Occipital lobe (tissue), 3 donors: ENCODE data around the gene KATNAL2. TPM values are rescaled to one million over a fixed set of nuclear protein-coding genes. Genes with fewer than 3 reads are reported as not detected.
A peak's percentile ranks its signal among the peaks of the same experiment; 100 is the strongest.

Experiments
- DNase-seq: peaks from one replicate; lab custom pipeline; 2025; lab: John Stamatoyannopoulos, UW
- small RNA-seq: library from RNA; depleted of rRNA; stranded (forward); fragments of <200 nt; gene quantifications from one replicate; pipeline ENCODE3, GENCODE V24; 2014
- total RNA-seq: library from RNA; depleted of rRNA; stranded (reverse); fragments of >200 nt; gene quantifications from one replicate; pipeline ENCODE4 v1.2.3, GENCODE V29; 2014

Gene KATNAL2
- total RNA-seq, 1 donor from 2014 or later: 2.0 TPM

DNA sequence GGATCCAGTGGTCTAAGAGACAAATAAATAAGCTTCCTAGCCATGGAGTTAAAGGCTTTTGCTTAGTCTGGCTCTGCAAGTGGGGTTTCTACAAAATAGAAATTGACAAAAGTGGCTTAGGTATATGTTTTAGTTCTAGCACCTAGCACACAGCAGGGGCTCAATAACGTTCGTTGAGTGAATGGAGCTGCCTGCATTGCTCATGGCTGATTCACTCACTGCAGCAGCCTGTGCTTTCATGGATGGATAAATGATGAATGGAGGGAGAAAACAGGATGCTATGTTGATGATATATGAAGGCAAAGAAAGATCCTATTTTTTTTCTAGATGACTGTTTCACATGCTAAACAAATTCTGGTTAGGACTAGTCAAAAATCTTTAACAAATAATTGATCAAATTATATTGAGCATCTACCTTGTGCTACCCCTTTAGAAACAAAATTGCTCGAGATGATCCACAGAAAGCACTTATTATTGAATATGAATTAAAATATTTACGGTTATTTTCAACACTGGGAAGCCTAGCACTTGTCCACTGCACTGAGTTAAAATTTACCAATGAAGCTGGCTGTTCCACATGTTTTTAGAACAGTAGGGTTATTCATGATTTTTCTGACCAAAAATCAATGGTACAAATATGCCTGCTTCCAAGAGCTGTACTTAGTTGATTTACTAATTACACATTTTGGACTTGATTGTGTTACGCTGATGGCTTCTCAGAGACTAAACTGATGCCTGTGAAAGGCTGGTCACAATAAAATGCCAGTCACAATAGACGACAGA, 193.3 kb downstream of the KATNAL2 start:
- DNase-seq: no peak

DNA sequence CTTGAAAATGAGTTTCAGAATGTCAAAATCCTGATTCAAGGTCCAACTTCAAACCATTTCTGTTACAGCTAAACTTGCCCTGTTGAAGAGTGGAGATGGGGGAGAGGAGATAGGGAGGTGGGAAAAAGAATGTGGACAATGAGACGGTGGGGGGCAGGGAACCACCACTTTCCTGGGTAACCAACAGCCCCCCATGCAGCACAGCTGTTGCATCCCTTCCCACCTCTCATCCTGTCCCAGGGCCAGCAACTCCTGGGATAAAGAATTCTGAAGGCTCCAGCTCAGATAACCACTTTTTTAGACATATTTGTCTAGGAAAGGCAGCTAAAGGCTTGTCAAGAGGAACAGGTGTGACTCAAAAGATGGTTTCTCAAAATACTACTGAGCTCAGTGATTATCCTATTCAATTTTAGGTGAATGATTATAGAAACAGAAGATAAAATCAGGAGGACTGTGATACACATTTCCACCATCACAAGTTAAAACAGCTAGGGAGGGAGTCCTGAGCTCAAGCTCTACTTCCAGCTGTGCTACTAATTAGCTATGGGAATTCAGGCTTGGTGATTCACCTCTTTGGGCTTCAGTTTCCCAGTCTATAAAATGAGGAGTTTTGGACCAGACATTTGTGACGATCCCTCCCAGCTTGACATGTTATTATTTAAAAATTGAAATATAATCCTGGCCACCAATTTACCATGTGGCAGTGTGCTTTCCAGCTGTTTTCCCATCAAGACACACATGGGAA, 196.6 kb downstream of the KATNAL2 start:
- DNase-seq: no peak

DNA sequence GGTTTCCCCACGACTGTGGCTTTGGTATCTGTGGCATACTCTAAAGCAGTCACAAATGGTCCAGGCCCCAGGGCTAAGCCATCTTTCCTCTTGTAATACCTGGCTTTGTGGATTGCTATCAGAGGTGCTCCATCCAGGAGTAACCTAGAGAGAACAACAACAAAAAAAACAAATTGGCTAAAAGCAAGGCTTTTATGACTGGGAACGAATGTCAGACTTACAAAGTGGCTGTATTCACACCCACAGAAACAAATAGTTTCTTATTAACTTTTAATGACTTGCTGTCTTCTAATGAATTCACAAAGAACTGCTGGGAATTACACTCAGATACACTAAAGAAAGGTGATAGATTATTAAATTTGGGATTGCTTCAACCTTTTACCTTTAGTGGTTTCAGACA, 197.8 kb downstream of the KATNAL2 start:
- DNase-seq: no peak

DNA sequence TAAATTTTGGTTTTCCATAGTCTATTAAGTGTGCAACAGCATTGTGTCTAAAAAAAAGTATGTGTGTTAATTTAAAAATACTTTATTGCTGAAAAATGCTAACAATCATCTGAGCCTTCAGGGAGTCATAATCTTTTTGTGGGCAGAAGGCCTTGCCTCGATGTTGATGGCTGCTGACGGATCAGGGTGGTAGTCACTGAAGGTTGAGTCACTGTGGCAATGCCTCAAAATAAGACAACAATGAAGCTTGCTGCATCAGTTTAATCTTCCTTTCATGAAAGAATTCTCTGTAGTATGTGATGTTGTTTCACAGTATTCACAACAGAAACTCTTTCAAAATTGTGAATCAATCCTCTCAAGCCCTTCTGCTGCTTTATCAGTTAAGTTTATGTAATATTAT, 201.6 kb downstream of the KATNAL2 start:
- no peak for DNase-seq

DNA sequence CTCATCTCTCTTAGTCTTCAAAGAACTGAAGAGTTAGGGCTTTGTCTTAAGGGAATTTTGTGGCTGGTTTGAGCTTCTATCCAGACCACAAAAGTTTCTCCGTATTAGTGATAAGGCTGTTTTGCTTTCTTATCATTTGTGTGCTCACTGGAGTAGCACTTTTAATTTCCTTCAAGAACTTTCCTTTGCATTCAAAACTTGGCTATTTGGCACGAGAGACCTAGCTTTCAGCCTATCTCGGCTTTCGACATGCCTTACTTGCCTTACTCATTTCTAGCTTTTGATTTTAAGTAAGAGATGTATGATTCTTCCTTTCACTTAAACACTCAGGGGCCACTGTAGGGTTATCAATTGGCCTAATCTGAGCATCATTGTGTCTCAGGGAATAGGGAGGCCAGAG, 203.0 kb downstream of the KATNAL2 start:
- no peak for DNase-seq

DNA sequence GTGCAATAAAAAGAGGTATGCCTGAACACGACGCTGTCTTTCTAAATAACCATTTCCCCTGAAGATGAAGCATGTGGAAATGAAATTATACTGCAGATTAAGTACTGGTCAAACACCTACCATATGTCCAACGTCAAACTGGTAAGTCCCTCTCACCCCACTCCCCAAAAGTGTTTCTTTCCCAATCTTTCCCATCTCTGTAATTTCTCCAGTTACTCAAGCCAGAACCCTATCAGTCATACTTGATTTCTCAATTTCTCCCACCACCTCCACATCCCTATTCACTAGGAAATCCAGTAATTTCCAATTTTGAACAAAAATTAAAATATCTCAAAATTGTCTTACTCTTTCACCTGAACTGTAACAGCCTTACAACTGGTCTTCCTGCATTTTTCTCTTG, 203.7 kb downstream of the KATNAL2 start:
- DNase-seq: no peak

DNA sequence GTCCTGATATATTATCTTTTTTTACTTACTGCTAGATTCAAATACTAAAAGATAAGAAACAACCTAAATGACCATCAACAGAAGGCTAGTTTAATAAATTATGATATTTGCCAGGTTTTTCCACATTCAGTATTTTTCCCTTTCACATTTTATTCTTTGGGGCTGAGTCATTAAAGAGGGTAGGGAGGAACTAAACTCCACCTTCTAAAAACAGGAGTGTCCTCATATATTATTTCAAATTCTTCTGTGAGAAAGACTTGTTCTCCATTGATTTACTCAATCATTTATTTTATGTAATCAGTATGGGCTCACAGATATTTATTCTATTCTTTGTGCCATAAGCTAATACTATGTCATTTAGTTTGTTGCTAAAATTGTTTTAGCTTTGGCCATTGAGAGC, 223.9 kb downstream of the KATNAL2 start:
- DNase-seq: no peak

DNA sequence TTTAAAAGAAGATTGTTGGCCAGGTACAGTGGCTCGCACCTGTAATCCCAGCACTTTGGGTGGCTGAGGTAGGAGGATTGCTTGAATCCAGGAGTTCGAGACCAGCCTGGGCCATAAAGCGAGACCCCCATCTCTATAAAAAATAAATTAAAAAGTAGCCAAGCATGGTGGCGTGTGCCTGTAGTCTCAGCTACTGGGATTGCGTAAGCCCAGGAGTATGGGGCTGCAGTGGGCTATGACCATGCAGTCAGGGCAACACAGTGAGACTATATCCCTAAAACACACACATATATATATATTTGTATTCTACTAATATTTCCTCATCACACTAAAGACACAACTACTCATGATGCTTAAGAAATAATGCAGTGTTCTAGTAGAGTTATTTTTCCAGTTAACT, 225.8 kb downstream of the KATNAL2 start:
- no peak for DNase-seq

DNA sequence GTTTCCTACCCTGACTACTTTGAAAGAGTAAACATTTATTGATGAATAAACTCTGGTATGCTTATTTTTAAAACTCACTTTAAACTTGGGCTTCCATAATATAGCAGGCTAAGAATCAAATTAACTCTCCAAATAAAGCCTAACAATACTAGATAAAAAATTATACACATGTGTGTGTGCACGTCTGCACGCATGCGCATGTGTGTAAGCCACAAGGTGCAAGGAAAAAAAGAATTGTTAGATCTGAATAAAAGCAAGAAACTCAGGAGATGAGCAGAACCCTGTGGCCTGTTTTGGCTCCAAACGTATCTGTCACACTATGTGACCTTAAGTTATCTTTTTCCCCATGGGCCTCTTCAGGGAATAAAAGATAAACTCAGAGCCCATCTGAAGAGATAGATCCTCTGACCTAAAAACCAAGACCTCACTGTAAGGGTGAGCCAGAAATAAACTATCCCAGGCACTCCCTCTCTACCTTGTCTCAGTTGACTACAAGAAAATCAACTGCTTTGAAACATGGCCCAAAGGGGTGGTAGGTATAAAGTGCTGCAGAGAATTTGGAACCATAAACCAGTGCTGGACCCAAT, 226.6 kb downstream of the KATNAL2 start:
- no peak for DNase-seq

DNA sequence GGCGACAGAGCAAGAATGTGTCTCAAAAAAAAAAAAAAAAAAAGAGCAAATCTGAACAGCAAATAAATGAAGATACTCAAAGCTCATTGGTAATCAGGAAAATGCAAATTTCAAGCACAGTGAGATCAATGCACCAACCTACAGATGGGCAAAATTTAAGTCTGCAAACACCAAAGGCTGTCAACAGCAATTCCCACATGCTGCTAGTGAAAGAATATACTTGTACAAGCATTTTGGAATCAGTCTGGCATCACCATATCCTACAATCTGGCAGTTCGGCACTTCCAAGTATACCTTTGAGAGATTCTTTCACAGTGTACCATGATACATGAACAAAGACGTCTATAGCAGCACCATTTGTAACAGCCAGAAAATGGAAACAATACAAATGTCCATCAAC, 228.8 kb downstream of the KATNAL2 start:
- DNase-seq: no peak

DNA sequence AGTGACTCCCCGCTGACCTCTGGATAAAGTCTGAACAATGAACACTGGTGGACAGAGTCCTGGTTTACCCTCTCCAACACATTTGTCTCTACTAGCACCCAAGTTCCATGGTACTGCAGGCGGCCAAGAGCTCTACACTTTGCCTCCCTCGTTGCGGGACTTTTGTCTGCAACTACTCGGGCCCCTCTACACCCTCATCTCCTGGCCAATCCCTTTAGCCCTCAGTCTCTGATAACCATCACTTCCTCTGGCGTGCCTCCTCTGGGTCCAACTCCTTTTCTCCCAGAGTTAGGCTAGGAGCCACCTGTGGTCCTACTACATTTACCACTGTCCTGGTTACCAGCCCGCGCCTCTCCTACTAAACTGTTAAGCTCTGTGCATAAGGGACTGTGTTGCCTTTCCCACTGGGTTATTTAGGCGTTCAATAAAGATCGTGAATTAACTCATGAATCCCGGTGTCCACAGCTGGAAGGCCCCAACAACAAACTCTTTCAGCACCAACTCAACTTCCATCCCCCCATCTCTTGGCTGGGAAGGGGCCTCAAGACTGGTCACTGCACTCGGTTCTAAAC, 232.1 kb downstream of the KATNAL2 start:
- no peak for DNase-seq

DNA sequence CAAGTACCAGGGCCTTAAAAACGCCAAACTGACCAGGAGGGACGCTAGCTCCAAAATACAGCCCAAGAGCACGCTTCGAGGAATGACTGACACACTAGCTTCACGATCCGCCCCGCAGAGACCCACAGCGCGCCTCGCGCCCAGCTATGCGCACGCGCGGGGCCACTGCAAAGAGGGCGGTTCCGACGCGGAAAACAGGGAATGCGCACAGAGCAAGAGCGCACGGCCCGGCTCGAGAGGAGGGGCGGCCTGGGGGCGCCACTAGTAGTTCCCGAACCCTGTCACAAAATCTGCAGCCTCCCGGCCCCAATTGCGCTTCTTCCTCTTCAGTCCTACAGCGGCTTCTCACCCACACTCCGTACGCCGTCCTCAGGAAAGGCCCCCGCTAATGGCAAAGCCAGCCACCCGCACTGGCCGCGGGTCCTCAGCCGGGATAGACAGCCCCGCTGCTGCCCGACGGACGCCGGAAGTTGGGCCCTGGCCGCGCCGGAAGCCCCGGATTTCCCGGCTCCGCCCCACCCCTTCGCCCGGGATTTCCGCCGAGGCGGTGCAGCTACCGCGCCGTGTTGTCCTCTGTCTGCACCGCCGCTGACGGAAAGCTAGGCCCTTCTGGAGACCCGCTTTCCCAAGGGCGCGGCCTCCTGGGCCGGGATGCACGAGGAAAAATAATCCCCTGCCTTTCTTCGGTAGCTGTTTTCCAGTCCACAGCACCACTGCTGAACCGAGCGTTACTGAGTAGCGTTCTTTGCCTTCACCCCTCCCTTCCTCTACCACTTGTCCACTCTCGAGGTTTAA, 232.8 kb downstream of the KATNAL2 start, which contains the start of gene HDHD2:
Gene HDHD2 (minus strand): TSS at position 472 of the 795 bp plus-strand sequence. CDS start 14,061 bp downstream, outside the sequence.
- peak; percentile 85 for DNase-seq

DNA sequence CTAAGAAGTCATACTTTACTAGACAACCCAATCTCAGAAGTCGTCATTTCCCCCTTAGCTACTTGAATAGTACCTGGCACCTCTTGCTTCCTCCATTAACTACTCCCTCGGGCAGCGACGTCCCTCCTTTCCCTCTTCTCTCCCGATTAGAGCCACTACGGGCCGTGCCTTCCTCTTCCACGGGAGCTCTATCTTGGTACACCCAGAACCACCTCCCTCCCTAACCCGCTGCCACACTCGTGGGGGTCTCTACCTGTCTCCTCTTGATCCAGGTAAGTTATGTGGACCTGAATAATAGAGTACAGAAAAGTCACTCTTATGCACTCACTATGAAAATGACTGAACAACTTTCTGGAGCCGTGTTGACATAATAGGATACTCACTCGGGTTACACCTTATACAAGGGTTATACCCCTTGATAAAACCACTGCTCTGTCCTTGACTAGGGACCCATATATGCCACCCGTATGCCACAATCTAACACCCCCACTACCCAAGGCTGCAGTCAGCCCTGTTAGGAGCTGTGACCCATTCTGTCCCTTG, 233.5 kb downstream of the KATNAL2 start:
- no peak for DNase-seq

DNA sequence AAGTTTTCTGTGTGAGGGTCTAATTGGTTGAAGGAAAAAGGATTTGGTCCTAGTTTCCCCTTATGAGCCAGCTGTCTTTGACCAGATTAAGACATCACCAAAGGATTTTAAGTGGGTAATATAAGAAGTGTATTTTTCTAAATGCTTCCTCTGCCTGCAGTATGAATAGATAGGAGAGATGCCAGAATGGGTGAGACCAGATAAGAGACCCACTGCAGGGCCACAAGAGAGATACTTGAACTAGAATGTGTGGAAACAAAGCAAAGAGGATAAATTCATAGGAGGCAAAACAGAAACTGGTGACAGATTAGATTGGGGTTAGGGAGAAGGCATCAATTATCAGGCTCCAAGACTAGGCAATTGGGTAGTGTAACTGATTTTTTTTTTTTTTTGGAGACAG, 234.0 kb downstream of the KATNAL2 start:
- DNase-seq: no peak

Small RNA genes lying within 50 kb of the gene (small RNA-seq; reads per million reads assigned to genes)
- not detected for gene AC012254.4

Other genes starting within 250 kb of the KATNAL2 start
- 10.8 TPM for gene ST8SIA5, start 160.5 kb upstream of the KATNAL2 start, total RNA-seq
- gene PIAS2, start 95 bp upstream of the KATNAL2 start, total RNA-seq: 72.7 TPM
- not detected for gene ELOA2, start 118.0 kb downstream of the KATNAL2 start, total RNA-seq
- 30.3 TPM for gene HDHD2, start 232.9 kb downstream of the KATNAL2 start, total RNA-seq